B cell (primary cell): Measurements from ENCODE around the gene CAMK1D. TPM values are rescaled to one million over a fixed set of nuclear protein-coding genes. Genes with fewer than 3 reads are reported as not detected.

Experiments
- ATAC-seq: fragments of 200-7000 bp; cut with Tn5 transposase; one replicate; pipeline ENCODE4 v1.10.0; 2021; ENCODE audit warnings: low read depth, mild to moderate bottlenecking, moderate number of reproducible peaks, moderate library complexity
- CTCF ChIA-PET: fragments of 350-600 bp; sonication (Branson Sonifier 250); formaldehyde crosslinking; loops from one replicate; lab custom pipeline; 2021; ENCODE audit warnings: antibody characterized with exemption, inconsistent platforms; lab: Charles Lee
- POLR2A ChIA-PET: fragments of 350-600 bp; sonication (Branson Sonifier 250); formaldehyde crosslinking; loops from one replicate; lab custom pipeline; 2021; ENCODE audit warnings: antibody characterized with exemption; lab: Charles Lee
- DNase-seq: peaks from one replicate; pipeline ENCODE4 v3.0.0; 2013
- H2AFZ ChIP-seq: 2 replicates; pipeline ENCODE4 v1.6.1; 2012; ENCODE audit warnings: mild to moderate bottlenecking, low read depth, low read length; ENCODE audit not compliant: insufficient read depth, poor library complexity, severe bottlenecking
- H3K27ac ChIP-seq, 2 donors: 1 replicate in 1 of 2; 2 replicates in 1 of 2; pipeline ENCODE4 v1.5.1; 2012 to 2013; ENCODE audit warnings: low read length in 2 of 2, mild to moderate bottlenecking in 2 of 2, moderate library complexity in 1 of 2
- H3K27me3 ChIP-seq, 4 experiments: fragments of 200-600 bp in 1 of 4; sonication (generic) in 1 of 4; replicated peaks in 1 of 4; 1 replicate in 2 of 4; 2 replicates in 2 of 4; pipeline versions ENCODE4 v1.6.1 to v1.7.0; 2013 to 2016; ENCODE audit warnings: low read length in 3 of 4, mild to moderate bottlenecking in 2 of 4, mixed read lengths in 1 of 4, moderate library complexity in 1 of 4; ENCODE audit not compliant: insufficient read depth in 4 of 4, control insufficient read depth in 3 of 4; ENCODE audit errors: control extremely low read depth in 1 of 4
- H3K36me3 ChIP-seq, 2 experiments: replicated peaks in 1 of 2; 1 replicate in 1 of 2; 2 replicates in 1 of 2; pipeline versions ENCODE4 v1.6.1 to v1.7.1; 2013; ENCODE audit warnings: low read length in 1 of 2; ENCODE audit not compliant: insufficient read depth in 2 of 2, control insufficient read depth in 1 of 2; ENCODE audit errors: control extremely low read depth in 1 of 2, extremely low read depth in 1 of 2
- H3K4me1 ChIP-seq, 2 donors: fragments of 200-600 bp in 1 of 2; sonication (generic) in 1 of 2; 1 replicate in 1 of 2; 2 replicates in 1 of 2; pipeline versions ENCODE4 v1.5.1 to v1.6.1; 2013 to 2017; ENCODE audit warnings: low read length in 2 of 2; ENCODE audit not compliant: control insufficient read depth in 2 of 2, insufficient read depth in 2 of 2
- H3K4me2 ChIP-seq: replicated peaks from 2 replicates; pipeline ENCODE3; 2012; ENCODE audit warnings: mild to moderate bottlenecking, low read depth, low read length; ENCODE audit not compliant: poor library complexity, severe bottlenecking
- H3K4me3 ChIP-seq, 5 experiments: fragments of 200-600 bp in 1 of 5; sonication (generic) in 1 of 5; 1 replicate in 3 of 5; 2 replicates in 2 of 5; pipeline versions ENCODE4 v1.5.1 to v1.7.0; 2011 to 2016; ENCODE audit warnings: low read length in 4 of 5, mild to moderate bottlenecking in 4 of 5, low read depth in 2 of 5, control low read depth in 1 of 5, moderate library complexity in 1 of 5; ENCODE audit not compliant: insufficient read depth in 1 of 5; ENCODE audit errors: control extremely low read depth in 1 of 5, extremely low read depth in 1 of 5
- H3K79me2 ChIP-seq: fragments of 200-600 bp; sonication (generic); one replicate; pipeline ENCODE4 v1.6.0; 2016; ENCODE audit warnings: low read length; ENCODE audit not compliant: control insufficient read depth, insufficient read depth
- H3K9ac ChIP-seq: fragments of 200-600 bp; sonication (generic); 2 replicates; pipeline ENCODE4 v1.6.1; 2017; ENCODE audit warnings: mild to moderate bottlenecking, low read length, moderate library complexity
- H3K9me3 ChIP-seq, 3 donors: one replicate each; pipeline versions ENCODE4 v1.6.1 to v1.7.1; 2013; ENCODE audit warnings: low read length in 2 of 3; ENCODE audit not compliant: control insufficient read depth in 2 of 3, insufficient read depth in 1 of 3; ENCODE audit errors: control extremely low read depth in 1 of 3
- H4K20me1 ChIP-seq: 2 replicates; pipeline ENCODE4 v1.6.0; 2012; ENCODE audit warnings: mild to moderate bottlenecking, low read length; ENCODE audit not compliant: insufficient read depth, control insufficient read depth, poor library complexity, severe bottlenecking
- H3K27ac Mint-ChIP-seq: one replicate; pipeline ENCODE4 v1.8.0; 2021; ENCODE audit warnings: mixed read lengths
- H3K27me3 Mint-ChIP-seq: one replicate; pipeline ENCODE4 v1.8.0; 2021; ENCODE audit warnings: mixed read lengths
- H3K4me1 Mint-ChIP-seq: one replicate; pipeline ENCODE4 v1.8.0; 2021; ENCODE audit warnings: mixed read lengths
- H3K4me3 Mint-ChIP-seq: one replicate; pipeline ENCODE4 v1.8.0; 2021; ENCODE audit warnings: mixed read lengths
- H3K9me3 Mint-ChIP-seq: one replicate; pipeline ENCODE4 v1.8.0; 2022; ENCODE audit warnings: mixed read lengths; ENCODE audit not compliant: insufficient read depth
- CTCF ChIP-seq: fragments of 200-600 bp; IDR thresholded peaks from one replicate; pipeline ENCODE4 v1.8.0; 2022; ENCODE audit warnings: antibody characterized with exemption, mild to moderate bottlenecking
- EZH2 ChIP-seq: IDR thresholded peaks from 2 replicates; pipeline ENCODE4 v1.6.1; 2012; ENCODE audit warnings: borderline replicate concordance, low read depth, mild to moderate bottlenecking, moderate library complexity, low read length; ENCODE audit not compliant: insufficient read depth, poor library complexity, severe bottlenecking
- WGBS: methylation state at CpG from one replicate; pipeline ENCODE4 v1.1.5; 2013; ENCODE audit warnings: missing lambda C conversion rate; ENCODE audit not compliant: insufficient coverage; 5-methylcytosine and 5-hydroxymethylcytosine counted together
- intact Hi-C: fragments of 100-400 bp; cut with micrococcal nuclease; formaldehyde crosslinking; loops from one replicate; pipeline ENCODE4 v1.10.0; 2022
- polyA plus RNA-seq: library from polyadenylated mRNA; depleted of rRNA; stranded (reverse); fragments of >200 nt; gene quantifications from 2 replicates; pipeline ENCODE4 v1.2.3, GENCODE V29; 2012
- total RNA-seq, 2 donors: library from RNA; stranded (reverse); fragments of 120-200 nt in 1 of 2; gene quantifications; 1 replicate in 1 of 2; 2 replicates in 1 of 2; pipeline versions ENCODE4 v1.2.3 to v1.2.4, GENCODE V29; 2013 to 2022

The CAMK1D gene
- total and polyA plus RNA-seq, 2 donors (not counting 1 experiment from before 2014, with no cell fraction given) = 34.1 to 69.7 TPM

- peaks cover 47% of the 10 kb centered on the region for H3K4me1 Mint-ChIP-seq
- ChIA-PET CTCF (interaction anchor here (0.6 to 1.4 kb wide), 2 partner anchors 72 to 122 kb away, joined by 3 read pairs; no protein-coding TSS in a partner anchor), POLR2A (no interaction called here)
- no peak overlapping the region for H3K4me2 ChIP-seq
- no peak overlapping the region for H3K4me3 Mint-ChIP-seq
- peaks cover 97% of the 10 kb centered on the region for H3K79me2 ChIP-seq
- H4K20me1 ChIP-seq = peaks cover 86% of the 10 kb centered on the region
- H3K9me3 Mint-ChIP-seq = no peaks in the 10 kb centered on the region
- WGBS = 58% methylated on average over 9 of the region's 9 CpGs
- H3K4me3 ChIP-seq = no peak overlapping the region
- no peaks in the 10 kb centered on the region for H3K36me3 ChIP-seq
- intact Hi-C loops = no loop called here
- no peak overlapping the region for H3K9ac ChIP-seq
- no peaks in the 10 kb centered on the region for H3K27me3 Mint-ChIP-seq
- ATAC-seq (no peak), DNase-seq (no peak)
- TF ChIP-seq EZH2 (no peak), CTCF (no peak)
- H3K27ac Mint-ChIP-seq = peak overlapping the region; percentile 46
- H3K4me1 ChIP-seq = peaks cover 4 to 7% of the 10 kb centered on the region in 2 donors
- no peak overlapping the region for H2AFZ ChIP-seq
- H3K27ac ChIP-seq = no peak overlapping the region
- no peaks in the 10 kb centered on the region for H3K27me3 ChIP-seq
- no peaks in the 10 kb centered on the region for H3K9me3 ChIP-seq
These were observed 185.5 kb downstream of the CAMK1D start for GRCh38 chr10:12534824-12535223.

GRCh38 chr10:12535656-12536055 is 186.3 kb downstream of the CAMK1D start:
- peaks cover 52% of the 10 kb centered on the region for H3K4me1 Mint-ChIP-seq
- H3K27ac ChIP-seq = no peak overlapping the region
- ChIA-PET POLR2A (no interaction called here), CTCF (no interaction called here)
- no peaks in the 10 kb centered on the region for H3K27me3 Mint-ChIP-seq
- intact Hi-C loops = no loop called here
- no peak overlapping the region for H3K4me2 ChIP-seq
- H4K20me1 ChIP-seq = peaks cover 86% of the 10 kb centered on the region
- H3K9me3 ChIP-seq = no peaks in the 10 kb centered on the region
- no peaks in the 10 kb centered on the region for H3K9me3 Mint-ChIP-seq
- no peak for ATAC-seq
- peaks cover 9 to 10% of the 10 kb centered on the region in 2 donors for H3K4me1 ChIP-seq
- H3K4me3 Mint-ChIP-seq = no peak overlapping the region
- H3K36me3 ChIP-seq = no peaks in the 10 kb centered on the region
- DNase-seq = no peak
- H3K4me3 ChIP-seq = no peak overlapping the region
- TF ChIP-seq EZH2 (no peak), CTCF (no peak)
- no peaks in the 10 kb centered on the region for H3K27me3 ChIP-seq
- peak overlapping the region; percentile 33 for H3K27ac Mint-ChIP-seq
- H3K9ac ChIP-seq = no peak overlapping the region
- H2AFZ ChIP-seq = no peak overlapping the region
- peaks cover 96% of the 10 kb centered on the region for H3K79me2 ChIP-seq
